HEK293 (cell line): Measurements from ENCODE around the gene CAPZB.

Experiments used
- CTCF ChIP-seq: fragments of 450-650 bp; formaldehyde crosslinking; IDR thresholded peaks from 2 replicates; pipeline ENCODE4 v1.5.1; 2016; ENCODE audit warnings: missing biosample characterization, missing genetic modification characterization
- GLI4 ChIP-seq: fragments of 450-650 bp; formaldehyde crosslinking; IDR thresholded peaks from 2 replicates; pipeline ENCODE4 v1.5.1; 2016; ENCODE audit warnings: missing biosample characterization, missing genetic modification characterization
- MEIS1 ChIP-seq: sonication (generic); formaldehyde crosslinking; IDR thresholded peaks from 2 replicates; pipeline ENCODE4 v1.8.1; 2022; ENCODE audit warnings: missing genetic modification reagents, mild to moderate bottlenecking, borderline replicate concordance
- PRDM1 ChIP-seq: fragments of 450-650 bp; formaldehyde crosslinking; IDR thresholded peaks from 2 replicates; pipeline ENCODE4; 2016; ENCODE audit warnings: missing biosample characterization, missing genetic modification characterization
- PRDM2 ChIP-seq: fragments of 450-650 bp; formaldehyde crosslinking; IDR thresholded peaks from 2 replicates; pipeline ENCODE4 v1.5.1; 2016; ENCODE audit warnings: missing biosample characterization, missing genetic modification characterization, borderline replicate concordance
- SP3 ChIP-seq: fragments of 450-650 bp; formaldehyde crosslinking; IDR thresholded peaks from 2 replicates; pipeline ENCODE4 v1.5.1; 2016; ENCODE audit warnings: missing biosample characterization, missing genetic modification characterization
- TCF7L2 ChIP-seq: IDR thresholded peaks from 2 replicates; pipeline ENCODE4 v1.6.1; 2011; ENCODE audit warnings: low read depth, mild to moderate bottlenecking, inconsistent platforms, low read length, moderate library complexity, borderline replicate concordance
- TSHZ1 ChIP-seq: fragments of 450-650 bp; formaldehyde crosslinking; IDR thresholded peaks from 2 replicates; pipeline ENCODE4 v1.5.1; 2016; ENCODE audit warnings: missing biosample characterization, missing genetic modification characterization, borderline replicate concordance
- ZFP69B ChIP-seq: fragments of 450-650 bp; formaldehyde crosslinking; IDR thresholded peaks from 2 replicates; pipeline ENCODE4 v1.5.1; 2016; ENCODE audit warnings: missing biosample characterization, missing genetic modification characterization
- ZNF112 ChIP-seq: fragments of 450-650 bp; formaldehyde crosslinking; IDR thresholded peaks from 2 replicates; pipeline ENCODE4 v1.5.0; 2017; ENCODE audit warnings: missing biosample characterization, missing genetic modification characterization
- ZNF114 ChIP-seq: fragments of 450-650 bp; formaldehyde crosslinking; IDR thresholded peaks from 2 replicates; pipeline ENCODE4 v1.5.0; 2017; ENCODE audit warnings: missing biosample characterization, missing genetic modification characterization
- ZNF148 ChIP-seq: fragments of 450-650 bp; formaldehyde crosslinking; IDR thresholded peaks from 2 replicates; pipeline ENCODE4 v1.5.0; 2017; ENCODE audit warnings: missing biosample characterization, missing genetic modification characterization, borderline replicate concordance
- ZNF184 ChIP-seq: fragments of 450-650 bp; IDR thresholded peaks from 2 replicates; pipeline ENCODE4 v1.5.1; 2018; ENCODE audit warnings: missing biosample characterization, mild to moderate bottlenecking, missing genetic modification characterization
- ZNF354C ChIP-seq: fragments of 450-650 bp; formaldehyde crosslinking; IDR thresholded peaks from 2 replicates; pipeline ENCODE4 v1.5.1; 2016; ENCODE audit warnings: missing biosample characterization, missing genetic modification characterization, low read depth, borderline replicate concordance
- ZNF394 ChIP-seq: fragments of 450-650 bp; formaldehyde crosslinking; IDR thresholded peaks from 2 replicates; pipeline ENCODE4 v1.5.1; 2016; ENCODE audit warnings: missing biosample characterization, missing genetic modification characterization, mild to moderate bottlenecking, moderate library complexity, borderline replicate concordance
- ZNF449 ChIP-seq: fragments of 450-650 bp; formaldehyde crosslinking; IDR thresholded peaks from 2 replicates; pipeline ENCODE4 v1.5.1; 2017; ENCODE audit warnings: missing biosample characterization, mild to moderate bottlenecking, missing genetic modification characterization, moderate library complexity
- ZNF626 ChIP-seq: fragments of 450-650 bp; sonication (Bioruptor Pico); formaldehyde crosslinking; IDR thresholded peaks from 2 replicates; pipeline ENCODE4 v1.5.1; 2018; ENCODE audit warnings: missing biosample characterization, missing genetic modification characterization, inconsistent platforms
- ZNF707 ChIP-seq: fragments of 450-650 bp; formaldehyde crosslinking; IDR thresholded peaks from 2 replicates; pipeline ENCODE4 v1.5.1; 2016; ENCODE audit warnings: missing biosample characterization, missing genetic modification characterization
- ZNF830 ChIP-seq: fragments of 450-650 bp; IDR thresholded peaks from 2 replicates; pipeline ENCODE4 v1.5.0; 2018; ENCODE audit warnings: missing biosample characterization, missing genetic modification characterization, low read depth, mild to moderate bottlenecking, moderate library complexity
- ZNF837 ChIP-seq: fragments of 450-650 bp; formaldehyde crosslinking; IDR thresholded peaks from 2 replicates; pipeline ENCODE4 v1.5.1; 2016; ENCODE audit warnings: missing biosample characterization, missing genetic modification characterization
- ZSCAN18 ChIP-seq: fragments of 450-650 bp; formaldehyde crosslinking; IDR thresholded peaks from 2 replicates; pipeline ENCODE4 v1.5.1; 2016; ENCODE audit warnings: missing biosample characterization, missing genetic modification characterization
- ZXDB ChIP-seq: fragments of 450-650 bp; formaldehyde crosslinking; IDR thresholded peaks from 2 replicates; pipeline ENCODE4 v1.5.1; 2016; ENCODE audit warnings: missing biosample characterization, missing genetic modification characterization

CAPZB gene

GRCh38 chr1:19341201-19342061 is 143.9 kb downstream of the CAPZB start (continued):
- TF ChIP-seq ZNF837 (tag by site-specific recombination): no peak
- peak; percentile 70 for TF ChIP-seq ZXDB
- TF ChIP-seq GLI4: no peak
- TF ChIP-seq ZNF394 (tag by site-specific recombination): no peak
- TF ChIP-seq PRDM1 (tag by site-specific recombination): no peak
- no peak for TF ChIP-seq ZNF830 (tag by site-specific recombination)
- TF ChIP-seq TCF7L2: no peak
- TF ChIP-seq MEIS1 (CRISPR knock-in tag): no peak
- no peak for TF ChIP-seq ZNF184 (tag by site-specific recombination)
- no peak for TF ChIP-seq ZNF707 (tag by site-specific recombination)
- TF ChIP-seq ZNF626 (tag by site-specific recombination): no peak
- no peak for TF ChIP-seq TSHZ1 (tag by site-specific recombination)
- TF ChIP-seq ZSCAN18 (tag by site-specific recombination): no peak
- no peak for TF ChIP-seq ZNF148 (tag by site-specific recombination)
- peak; percentile 74 for TF ChIP-seq CTCF (tag by site-specific recombination)
- TF ChIP-seq ZNF112 (tag by site-specific recombination): no peak
- no peak for TF ChIP-seq PRDM2 (tag by site-specific recombination)
- TF ChIP-seq ZNF114 (tag by site-specific recombination): no peak
- no peak for TF ChIP-seq ZNF354C (tag by site-specific recombination)
- no peak for TF ChIP-seq SP3 (tag by site-specific recombination)
- no peak for TF ChIP-seq ZFP69B
- TF ChIP-seq ZNF449 (tag by site-specific recombination): no peak
